Thyroid gland (tissue), 4 donors: ENCODE results near the gene PNKD.

Experiments used
- CTCF ChIP-seq, 6 experiments: fragments of 200-600 bp in 3 of 6; fragments of 450-650 bp in 3 of 6; sonication (generic) in 3 of 6; IDR thresholded peaks; one replicate each; pipeline ENCODE4 v1.5.1; 2016 to 2019; ENCODE audit warnings: antibody characterized with exemption in 6 of 6, mild to moderate bottlenecking in 2 of 6, inconsistent platforms in 1 of 6, moderate library complexity in 1 of 6
- POLR2A ChIP-seq, 2 donors: fragments of 450-650 bp; IDR thresholded peaks; one replicate each; pipeline ENCODE4 v1.6.1; 2017; ENCODE audit warnings: antibody characterized with exemption in 2 of 2, mild to moderate bottlenecking in 2 of 2, moderate library complexity in 1 of 2

- TF ChIP-seq CTCF (IDR thresholded peaks at IDR 0.05), result no peak
- TF ChIP-seq POLR2A (IDR thresholded peaks at IDR 0.05), result no peak
Measured at GRCh38 chr2:218290316-218291261, 20.3 kb downstream of the PNKD start.
